Gastrocnemius medialis (tissue), 4 donors: ENCODE measurements around the gene WDR20. TPM values are rescaled to one million over a fixed set of nuclear protein-coding genes. Genes with fewer than 3 reads are reported as not detected.

ENCODE experiments used
- ATAC-seq, 2 donors: fragments of 150-250 bp; one replicate each; pipeline ENCODE4 v1.9.1; 2016
- DNase-seq, 2 donors: peaks; one replicate each; pipeline ENCODE4 v3.0.0-alpha.2; 2019
- H3K27ac ChIP-seq, 4 donors: fragments of 200-600 bp; sonication (generic); 1 replicate in 1 of 4; 2 replicates in 3 of 4; pipeline ENCODE4 v1.5.1; 2016 to 2018; ENCODE audit warnings: mild to moderate bottlenecking in 2 of 4, moderate library complexity in 1 of 4
- H3K27me3 ChIP-seq, 3 donors: fragments of 200-600 bp; sonication (generic) in 2 of 3; 1 replicate in 1 of 3; 2 replicates in 2 of 3; pipeline versions ENCODE4 v1.5.1 to v1.6.0; 2016 to 2019; ENCODE audit warnings: mild to moderate bottlenecking in 1 of 3, moderate library complexity in 1 of 3
- H3K36me3 ChIP-seq, 2 donors: fragments of 200-600 bp; sonication (generic) in 1 of 2; one replicate each; pipeline ENCODE4 v1.5.1; 2017 to 2018
- H3K4me1 ChIP-seq, 2 donors: fragments of 200-600 bp; sonication (generic) in 1 of 2; one replicate each; pipeline ENCODE4 v1.5.1; 2016 to 2017; ENCODE audit warnings: mild to moderate bottlenecking in 2 of 2
- H3K4me3 ChIP-seq, 4 donors: fragments of 200-600 bp; sonication (generic) in 3 of 4; 1 replicate in 1 of 4; 2 replicates in 3 of 4; pipeline ENCODE4 v1.5.1; 2016 to 2019; ENCODE audit warnings: mild to moderate bottlenecking in 2 of 4
- H3K9me3 ChIP-seq, 3 donors: fragments of 200-600 bp; sonication (generic) in 2 of 3; 1 replicate in 1 of 3; 2 replicates in 2 of 3; pipeline ENCODE4 v1.5.1; 2016 to 2019
- POLR2A ChIP-seq, 2 donors: fragments of 450-650 bp; IDR thresholded peaks; one replicate each; pipeline ENCODE4 v1.6.1; 2017; ENCODE audit warnings: antibody characterized with exemption in 2 of 2, mild to moderate bottlenecking in 2 of 2, moderate library complexity in 2 of 2
- in situ Hi-C, 4 donors: fragments of 200-750 bp; cut with MboI; loops; one replicate each; pipeline versions ENCODE4 v1.15.0 to v1.8.0; 2017; ENCODE audit warnings: low sequenced_read_pairs in 4 of 4
- intact Hi-C: fragments of 100-400 bp; cut with DNase I; formaldehyde crosslinking; loops from one replicate; pipeline ENCODE4 v1.15.1; 2023; ENCODE audit warnings: low total_unique reads
- total RNA-seq, 4 donors: library from RNA; depleted of rRNA; stranded (reverse); fragments of >200 nt; gene quantifications; one replicate each; pipeline versions ENCODE4 v1.1.0 to v1.2.3, GENCODE V29; 2016
- TF ChIP-seq, protein P1 (sequence below), 5 experiments: fragments of 450-650 bp in 3 of 5; fragments of 200-600 bp in 2 of 5; sonication (generic) in 2 of 5; IDR thresholded peaks in 4 of 5; conservative IDR thresholded peaks in 1 of 5; 1 replicate in 4 of 5; 2 replicates in 1 of 5; pipeline ENCODE4 v1.5.1; 2016 to 2019; ENCODE audit warnings: antibody characterized with exemption in 5 of 5, mild to moderate bottlenecking in 3 of 5, moderate library complexity in 3 of 5

The WDR20 gene
- total RNA-seq, 4 donors from 2014 or later, result 18.1 to 49.7 (median 21.0) TPM

DNA sequence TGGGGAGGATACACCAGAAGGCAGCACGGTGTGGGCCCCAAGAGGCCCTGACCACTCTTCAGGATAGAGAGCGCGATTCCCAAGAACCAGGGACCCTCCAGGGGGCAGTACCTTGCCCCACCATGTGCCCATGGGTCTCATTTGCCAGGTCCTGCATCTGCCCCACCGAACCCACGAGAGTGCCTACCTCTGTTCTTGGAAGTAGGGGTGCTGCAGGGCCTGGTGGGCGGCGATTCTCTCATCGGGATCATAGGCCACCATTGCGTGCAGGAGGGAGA is 92.6 kb downstream of the WDR20 start:
- in situ Hi-C loops, result loop anchor here in 2 of 4 donors (10.0 kb wide), 1 partner anchor 83 kb away; the partner anchor contains the start of gene ZNF839 (in 2 of the 2)
- ATAC-seq (no peak), DNase-seq (no peak)
- Histone ChIP-seq H3K9me3 (no peaks in the 10 kb centered on the region), H3K27ac (no peak overlapping the region), H3K4me1 (no peaks in the 10 kb centered on the region), H3K36me3 (no peaks in the 10 kb centered on the region), H3K4me3 (no peak overlapping the region), H3K27me3 (no peaks in the 10 kb centered on the region)
- TF ChIP-seq POLR2A (IDR thresholded peaks at IDR 0.05), result no peak
- TF ChIP-seq, protein P1, sequence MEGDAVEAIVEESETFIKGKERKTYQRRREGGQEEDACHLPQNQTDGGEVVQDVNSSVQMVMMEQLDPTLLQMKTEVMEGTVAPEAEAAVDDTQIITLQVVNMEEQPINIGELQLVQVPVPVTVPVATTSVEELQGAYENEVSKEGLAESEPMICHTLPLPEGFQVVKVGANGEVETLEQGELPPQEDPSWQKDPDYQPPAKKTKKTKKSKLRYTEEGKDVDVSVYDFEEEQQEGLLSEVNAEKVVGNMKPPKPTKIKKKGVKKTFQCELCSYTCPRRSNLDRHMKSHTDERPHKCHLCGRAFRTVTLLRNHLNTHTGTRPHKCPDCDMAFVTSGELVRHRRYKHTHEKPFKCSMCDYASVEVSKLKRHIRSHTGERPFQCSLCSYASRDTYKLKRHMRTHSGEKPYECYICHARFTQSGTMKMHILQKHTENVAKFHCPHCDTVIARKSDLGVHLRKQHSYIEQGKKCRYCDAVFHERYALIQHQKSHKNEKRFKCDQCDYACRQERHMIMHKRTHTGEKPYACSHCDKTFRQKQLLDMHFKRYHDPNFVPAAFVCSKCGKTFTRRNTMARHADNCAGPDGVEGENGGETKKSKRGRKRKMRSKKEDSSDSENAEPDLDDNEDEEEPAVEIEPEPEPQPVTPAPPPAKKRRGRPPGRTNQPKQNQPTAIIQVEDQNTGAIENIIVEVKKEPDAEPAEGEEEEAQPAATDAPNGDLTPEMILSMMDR (IDR thresholded peaks at IDR 0.05 in 4 of 5, conservative IDR thresholded peaks at IDR 0.05 in 1 of 5), result no peak
- intact Hi-C loops, result no loop called here

DNA sequence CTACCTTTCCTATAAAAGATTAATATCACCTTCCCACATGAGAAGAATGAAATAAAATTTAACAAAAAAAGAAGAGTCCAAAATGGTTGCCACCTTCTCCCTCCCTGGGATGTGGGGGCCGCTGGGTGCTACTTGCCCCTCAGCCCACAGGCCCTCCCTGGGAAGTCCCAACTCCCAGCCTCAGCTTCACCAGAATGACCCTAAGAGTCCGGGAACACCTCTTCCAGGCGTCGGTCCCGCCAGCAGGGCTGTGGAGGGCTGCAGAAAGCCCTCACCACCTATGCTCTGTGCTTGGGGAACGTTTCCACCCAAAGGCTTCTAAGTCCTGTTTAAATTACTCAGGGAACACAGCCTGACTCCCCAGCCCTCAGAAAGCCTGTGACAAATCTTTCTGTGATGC is 93.4 kb downstream of the WDR20 start:
- H3K36me3 ChIP-seq, result no peaks in the 10 kb centered on the region
- in situ Hi-C loops (loop anchor here in 2 of 4 donors (10.0 kb wide), 1 partner anchor 82 kb away; the partner anchor contains the start of gene ZNF839 (in 2 of the 2)), intact Hi-C loops (no loop called here)
- H3K27ac ChIP-seq, result no peak overlapping the region
- DNase-seq (no peak), ATAC-seq (no peak)
- TF ChIP-seq, protein P1 (IDR thresholded peaks at IDR 0.05 in 4 of 5, conservative IDR thresholded peaks at IDR 0.05 in 1 of 5), result no peak
- TF ChIP-seq POLR2A (IDR thresholded peaks at IDR 0.05), result no peak
- no peaks in the 10 kb centered on the region for H3K4me1 ChIP-seq
- no peaks in the 10 kb centered on the region for H3K27me3 ChIP-seq
- no peaks in the 10 kb centered on the region for H3K9me3 ChIP-seq
- no peak overlapping the region for H3K4me3 ChIP-seq

DNA sequence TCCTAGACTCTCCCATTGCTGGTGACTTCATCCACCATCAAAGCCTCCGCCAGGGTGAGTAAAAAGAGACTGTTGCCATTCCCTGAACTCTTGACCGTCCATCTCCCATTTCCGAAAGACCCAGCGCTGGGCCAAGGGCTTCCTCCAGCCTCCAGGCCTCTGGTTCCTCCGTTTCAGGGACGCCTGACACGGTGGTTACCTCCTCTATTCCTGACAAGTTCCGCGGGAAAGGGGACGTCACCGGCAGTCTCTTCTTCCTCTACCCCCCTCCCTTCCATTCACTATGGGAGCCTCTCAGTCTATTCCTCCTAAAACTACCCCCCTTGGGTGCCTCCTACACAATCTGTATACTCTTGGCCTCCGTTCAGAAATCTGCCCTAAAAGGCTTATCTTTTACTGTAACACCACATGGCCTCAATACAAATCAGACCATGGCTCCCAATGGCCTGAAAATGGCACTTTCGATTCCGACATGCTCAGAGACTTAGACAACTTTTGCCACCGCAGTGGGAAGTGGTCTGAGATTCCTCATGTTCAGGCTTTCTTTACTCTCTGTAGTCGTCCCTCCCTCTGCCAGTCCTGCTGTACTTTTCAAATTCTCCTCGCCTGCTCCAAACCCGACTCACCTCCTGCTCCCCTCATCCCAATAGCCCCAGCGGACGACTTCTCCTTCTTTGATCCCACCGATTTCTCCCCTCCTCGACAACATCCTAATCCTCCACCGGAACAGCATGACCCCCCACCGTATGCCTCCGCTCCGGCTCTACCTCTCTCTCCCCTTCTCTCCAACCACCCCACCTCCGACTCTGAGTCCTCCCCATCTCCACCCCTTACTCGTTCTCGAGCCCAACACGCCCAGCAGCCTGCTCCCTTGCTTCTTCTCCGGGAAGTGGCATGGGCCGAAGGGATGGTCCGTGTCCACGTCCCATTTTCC is 94.9 kb downstream of the WDR20 start:
- H3K27ac ChIP-seq, result no peak overlapping the region
- intact Hi-C loops, result loop anchor here (1.0 kb wide), 1 partner anchor 80 kb away; no protein-coding TSS in a partner anchor

DNA sequence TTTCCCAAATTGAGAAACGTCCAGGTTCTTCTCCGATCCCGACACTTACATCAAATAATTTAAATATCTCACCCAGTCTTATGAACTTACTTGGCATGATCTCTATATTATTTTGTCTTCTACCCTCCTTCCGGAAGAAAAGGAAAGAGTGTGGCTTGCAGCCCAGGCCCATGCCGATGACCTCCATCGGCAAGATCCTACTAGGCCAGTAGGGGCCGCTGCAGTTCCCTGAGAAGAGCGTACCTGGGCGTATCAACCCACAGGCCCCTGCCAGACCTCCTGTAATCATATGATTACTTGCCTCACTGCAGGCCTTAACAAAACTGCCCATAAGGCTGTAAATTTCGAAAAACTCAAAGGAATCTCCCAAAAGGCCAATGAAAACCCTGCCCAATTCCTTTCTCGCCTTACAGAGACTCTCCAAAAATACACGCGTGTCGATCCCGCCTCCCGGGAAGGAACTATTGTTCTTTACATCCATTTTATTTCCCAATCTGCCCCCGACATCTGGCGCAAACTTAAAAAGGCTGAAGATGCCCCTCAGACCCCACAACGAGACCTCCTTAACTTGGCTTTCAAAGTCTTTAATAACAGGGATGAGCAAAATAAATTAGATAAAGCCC is 95.7 kb downstream of the WDR20 start:
- Histone ChIP-seq H3K4me3 (peak overlapping the region in 1 of 4 donors; percentile 11), H3K9me3 (no peaks in the 10 kb centered on the region), H3K27ac (no peak overlapping the region), H3K27me3 (no peaks in the 10 kb centered on the region), H3K36me3 (no peaks in the 10 kb centered on the region), H3K4me1 (no peaks in the 10 kb centered on the region)
- no peak for TF ChIP-seq POLR2A (IDR thresholded peaks at IDR 0.05)
- TF ChIP-seq, protein P1 (IDR thresholded peaks at IDR 0.05 in 4 of 5, conservative IDR thresholded peaks at IDR 0.05 in 1 of 5), result peak; percentile 64 to 77 (median 72)
- DNase-seq, result peak; percentile 40 to 75
- in situ Hi-C loops (loop anchor here in 3 of 4 donors (5.0 to 10.0 kb wide), 2 partner anchors 77 to 79 kb away; partner anchors contain the start of gene ZNF839 (in 2 of the 3)), intact Hi-C loops (loop anchor here (1.0 kb wide), 1 partner anchor 79 kb away; no protein-coding TSS in a partner anchor)
- ATAC-seq, result peak; percentile 79 to 90

More for the DNA sequence above, 94.9 kb downstream of the WDR20 start:
- no peak for DNase-seq
- TF ChIP-seq, protein P1 (IDR thresholded peaks at IDR 0.05 in 4 of 5, conservative IDR thresholded peaks at IDR 0.05 in 1 of 5), result no peak
- TF ChIP-seq POLR2A (IDR thresholded peaks at IDR 0.05), result no peak
- Histone ChIP-seq H3K27me3 (no peaks in the 10 kb centered on the region), H3K36me3 (no peaks in the 10 kb centered on the region), H3K4me3 (peak overlapping the region in 1 of 4 donors; percentile 11), H3K9me3 (no peaks in the 10 kb centered on the region), H3K4me1 (no peaks in the 10 kb centered on the region)
- in situ Hi-C loops, result loop anchor here in 3 of 4 donors (5.0 to 10.0 kb wide), 2 partner anchors 78 to 80 kb away; partner anchors contain the start of gene ZNF839 (in 2 of the 3)
- no peak for ATAC-seq
